OCI-LY3 (cell line): ENCODE data around the gene ZNF234.
"Not testable (repeated sequence)": the region's sequence is repeated elsewhere in the genome, so short reads cannot be mapped to it uniquely, and the experiment has no call there.

ENCODE experiments used
- H2AFZ ChIP-seq: fragments of 200-600, 300-600 bp; shearing (Covaris generic); 2 replicates; pipeline ENCODE4 v1.6.0; 2014; ENCODE audit warnings: antibody characterized with exemption, low read depth, low read length
- H3K27ac ChIP-seq: fragments of 200-600, 300-600 bp; sonication (generic); 2 replicates; pipeline ENCODE4 v1.5.1; 2014; ENCODE audit warnings: mild to moderate bottlenecking, low read length, moderate library complexity, mixed read lengths
- H3K27me3 ChIP-seq: fragments of 200-600, 300-600 bp; sonication (generic); 2 replicates; pipeline ENCODE4 v1.6.1; 2014; ENCODE audit warnings: low read depth, low read length, mixed read lengths
- H3K36me3 ChIP-seq: fragments of 200-600, 300-600 bp; sonication (generic); replicated peaks from 2 replicates; pipeline ENCODE3; 2014; ENCODE audit warnings: low read depth, low read length, mixed read lengths
- H3K4me1 ChIP-seq: fragments of 300-600, 200-600 bp; sonication (generic); 2 replicates; pipeline ENCODE4 v1.6.1; 2014; ENCODE audit warnings: low read length, mixed read lengths
- H3K4me2 ChIP-seq: fragments of 200-600, 300-600 bp; sonication (generic); 2 replicates; pipeline ENCODE4 v1.6.1; 2014; ENCODE audit warnings: low read length, mixed read lengths
- H3K4me3 ChIP-seq: fragments of 300-600, 200-600 bp; sonication (generic); 2 replicates; pipeline ENCODE4 v1.5.1; 2014; ENCODE audit warnings: antibody characterized with exemption, mild to moderate bottlenecking, low read length, moderate library complexity
- H3K79me2 ChIP-seq: fragments of 300-600, 200-600 bp; shearing (Covaris generic); 2 replicates; pipeline ENCODE4 v1.6.1; 2014; ENCODE audit warnings: mild to moderate bottlenecking, low read length, mixed read lengths
- H3K9ac ChIP-seq: fragments of 300-600, 200-600 bp; shearing (Covaris generic); 2 replicates; pipeline ENCODE4 v1.6.0; 2014; ENCODE audit warnings: mild to moderate bottlenecking, low read length, moderate library complexity
- H3K9me3 ChIP-seq: fragments of 200-600, 300-600 bp; shearing (Covaris generic); 2 replicates; pipeline ENCODE4 v1.6.1; 2014; ENCODE audit warnings: low read length, mixed read lengths; ENCODE audit not compliant: insufficient read depth
- H4K20me1 ChIP-seq: fragments of 200-600, 300-600 bp; sonication (generic); 2 replicates; pipeline ENCODE4 v1.6.1; 2016; ENCODE audit warnings: low read length, mixed read lengths; ENCODE audit not compliant: insufficient read depth
- CTCF ChIP-seq: fragments of 200-600, 300-600 bp; sonication (generic); IDR thresholded peaks from 2 replicates; pipeline ENCODE4 v1.5.1; 2014; ENCODE audit warnings: antibody characterized with exemption, low read length, low read depth
- EZH2phosphoT487 ChIP-seq: fragments of 200-600 bp; shearing (Covaris generic); IDR thresholded peaks from 2 replicates; pipeline ENCODE4 v1.6.1; 2018; ENCODE audit warnings: antibody characterized with exemption, mixed run types, low read depth

The ZNF234 gene

GRCh38 chr19:44113138-44113783, 28.1 kb upstream of the ZNF234 start, which contains the start of gene ZNF225:
Gene ZNF225 (plus strand): TSS chr19:44113399. CDS start chr19:44115828, 2,429 bp downstream.
- no peak for TF ChIP-seq EZH2phosphoT487
- TF ChIP-seq CTCF: no peak
- Histone ChIP-seq H3K9ac (peak within 1 kb of the TSS; percentile 81), H3K27ac (peak within 1 kb of the TSS; percentile 18; the same call in 1 of the 2 replicates), H3K4me2 (peak within 1 kb of the TSS; percentile 81), H3K79me2 (peaks cover 11% of the 10 kb centered on the region), H3K27me3 (no peaks in the 10 kb centered on the region), H4K20me1 (no peaks in the 10 kb centered on the region), H2AFZ (peak within 1 kb of the TSS; percentile 99), H3K9me3 (no peaks in the 10 kb centered on the region; the same call in 1 of the 2 replicates), H3K4me1 (peaks cover 7% of the 10 kb centered on the region; the same call in 1 of the 2 replicates), H3K4me3 (peak within 1 kb of the TSS; percentile 80), H3K36me3 (peaks cover 39% of the 10 kb centered on the region)

GRCh38 chr19:44113784-44114390, 27.5 kb upstream of the ZNF234 start:
- H3K27ac ChIP-seq: 0 out of 2 replicates have a peak overlapping the region, but pooled peaks have one; percentile 18
- H4K20me1 ChIP-seq: no peaks in the 10 kb centered on the region
- H3K9ac ChIP-seq: peak overlapping the region; percentile 81
- no peak for TF ChIP-seq EZH2phosphoT487
- no peak for TF ChIP-seq CTCF
- H3K4me3 ChIP-seq: peak overlapping the region; percentile 80
- no peaks in the 10 kb centered on the region for H3K27me3 ChIP-seq
- peak overlapping the region; percentile 81 for H3K4me2 ChIP-seq
- peak overlapping the region; percentile 99 for H2AFZ ChIP-seq
- H3K4me1 ChIP-seq: peaks cover 7% of the 10 kb centered on the region; the same call in 1 of the 2 replicates
- peaks cover 11% of the 10 kb centered on the region for H3K79me2 ChIP-seq
- peaks cover 39% of the 10 kb centered on the region for H3K36me3 ChIP-seq
- H3K9me3 ChIP-seq: no peaks in the 10 kb centered on the region; the same call in 1 of the 2 replicates

- not testable (repeated sequence) for H3K27ac ChIP-seq, H3K4me3 ChIP-seq, H3K79me2 ChIP-seq, H3K4me2 ChIP-seq, H2AFZ ChIP-seq, H4K20me1 ChIP-seq, H3K9ac ChIP-seq, H3K27me3 ChIP-seq, H3K4me1 ChIP-seq, H3K9me3 ChIP-seq
- H3K36me3 ChIP-seq: peaks cover 45% of the 10 kb centered on the region
Measured at GRCh38 chr19:44121162-44121561, 20.2 kb upstream of the ZNF234 start.

GRCh38 chr19:44131955-44132354, 9.4 kb upstream of the ZNF234 start:
- Histone ChIP-seq H4K20me1 (no peaks in the 10 kb centered on the region), H3K9ac (no peak overlapping the region), H2AFZ (no peak overlapping the region), H3K4me3 (no peak overlapping the region), H3K79me2 (no peaks in the 10 kb centered on the region), H3K36me3 (peaks cover 55% of the 10 kb centered on the region), H3K27ac (no peak overlapping the region), H3K27me3 (no peaks in the 10 kb centered on the region), H3K4me1 (no peaks in the 10 kb centered on the region), H3K4me2 (no peak overlapping the region), H3K9me3 (peaks cover 32% of the 10 kb centered on the region)
- TF ChIP-seq CTCF (no peak), EZH2phosphoT487 (no peak)
